HepG2 (cell line): ENCODE measurements around the gene USP7. TPM values are rescaled to one million over a fixed set of nuclear protein-coding genes. Genes with fewer than 3 reads are reported as not detected.

Experiments used
- AHR ChIP-seq: IDR thresholded peaks from 2 replicates; pipeline ENCODE4 v1.6.1; 2018; ENCODE audit warnings: missing genetic modification reagents, missing compliant biosample characterization
- ATM ChIP-seq: fragments of 450-650 bp; IDR thresholded peaks from 2 replicates; pipeline ENCODE4 v1.7.1; 2017; ENCODE audit warnings: mild to moderate bottlenecking, borderline replicate concordance
- LCORL ChIP-seq, 2 experiments: fragments of 450-650 bp in 1 of 2; sonication (generic) in 1 of 2; formaldehyde crosslinking in 1 of 2; IDR thresholded peaks; 2 replicates each; pipeline versions ENCODE4 v1.5.0 to v1.6.1; 2017 to 2020; ENCODE audit warnings: antibody characterized with exemption in 1 of 2, missing genetic modification reagents in 1 of 2
- PHF21A ChIP-seq: sonication (generic); formaldehyde crosslinking; IDR thresholded peaks from 2 replicates; pipeline ENCODE4 v1.5.0; 2020; ENCODE audit warnings: mild to moderate bottlenecking, missing genetic modification reagents
- RORA ChIP-seq: sonication (generic); formaldehyde crosslinking; IDR thresholded peaks from 2 replicates; pipeline ENCODE4 v1.5.0; 2020; ENCODE audit warnings: mild to moderate bottlenecking, missing genetic modification reagents, moderate library complexity
- YEATS2 ChIP-seq: sonication (generic); formaldehyde crosslinking; IDR thresholded peaks from 2 replicates; pipeline ENCODE4 v1.4.0; 2020; ENCODE audit warnings: missing genetic modification reagents, borderline replicate concordance
- ZNF296 ChIP-seq: sonication (generic); formaldehyde crosslinking; conservative IDR thresholded peaks from 2 replicates; pipeline ENCODE4 v1.5.0; 2020; ENCODE audit warnings: mild to moderate bottlenecking, missing genetic modification reagents
- ZNF607 ChIP-seq: sonication (generic); formaldehyde crosslinking; IDR thresholded peaks from 2 replicates; pipeline ENCODE4 v1.5.1; 2020; ENCODE audit warnings: missing genetic modification reagents, mild to moderate bottlenecking, borderline replicate concordance
- ZNF713 ChIP-seq: sonication (generic); formaldehyde crosslinking; IDR thresholded peaks from 2 replicates; pipeline ENCODE4 v1.4.0; 2020; ENCODE audit warnings: mild to moderate bottlenecking, missing genetic modification reagents
- polyA plus RNA-seq, 8 experiments: library from polyadenylated mRNA; depleted of rRNA in 3 of 8; stranded (reverse) in 7 of 8; unstranded in 1 of 8; fragments of >200 nt; fragmentation: Illumina TruSeq in 4 of 8; extraction: Trizol in 4 of 8; gene quantifications; 2 replicates each; pipeline versions ENCODE4 v1.2.1 to v1.2.3, GENCODE V29; 2011 to 2016; ENCODE audit warnings: low read depth in 4 of 8, missing spikeins in 1 of 8, mixed read lengths in 1 of 8; ENCODE audit not compliant: insufficient read depth in 1 of 8
- total RNA-seq, 5 experiments: library from RNA; depleted of rRNA; stranded (reverse); fragments of >200 nt; fragmentation: Illumina TruSeq; extraction: Trizol; gene quantifications; 2 replicates each; pipeline ENCODE4 v1.2.3, GENCODE V29; 2016; ENCODE audit warnings: low read depth in 1 of 5
- TF ChIP-seq, protein P1 (sequence below): sonication (generic); formaldehyde crosslinking; IDR thresholded peaks from 2 replicates; pipeline ENCODE4 v1.9.0; 2022; ENCODE audit warnings: missing genetic modification reagents, mild to moderate bottlenecking, borderline replicate concordance
- TF ChIP-seq, protein P2 (sequence below): sonication (generic); formaldehyde crosslinking; IDR thresholded peaks from 2 replicates; pipeline ENCODE4 v1.9.0; 2021; ENCODE audit warnings: missing genetic modification reagents, borderline replicate concordance
- TF ChIP-seq, protein P3 (sequence below): sonication (generic); formaldehyde crosslinking; IDR thresholded peaks from 2 replicates; pipeline ENCODE4 v1.5.1; 2020; ENCODE audit warnings: mild to moderate bottlenecking, missing genetic modification reagents, borderline replicate concordance
- TF ChIP-seq, protein P4 (sequence below): IDR thresholded peaks from 2 replicates; pipeline ENCODE4 v1.6.1; 2016; ENCODE audit warnings: mild to moderate bottlenecking
- TF ChIP-seq, protein P5 (sequence below): sonication (generic); formaldehyde crosslinking; IDR thresholded peaks from 2 replicates; pipeline ENCODE4 v1.4.0; 2020; ENCODE audit warnings: missing genetic modification reagents
- TF ChIP-seq, protein P6 (sequence below): sonication (generic); formaldehyde crosslinking; IDR thresholded peaks from 2 replicates; pipeline ENCODE4 v1.5.0; 2020; ENCODE audit warnings: mild to moderate bottlenecking, missing genetic modification reagents, borderline replicate concordance

USP7 gene
- total and polyA plus RNA-seq, 2 of the 13 experiments (the other 11 are each of a cell fraction or from before 2014, with no cell fraction given): 52.5 to 173 TPM

DNA sequence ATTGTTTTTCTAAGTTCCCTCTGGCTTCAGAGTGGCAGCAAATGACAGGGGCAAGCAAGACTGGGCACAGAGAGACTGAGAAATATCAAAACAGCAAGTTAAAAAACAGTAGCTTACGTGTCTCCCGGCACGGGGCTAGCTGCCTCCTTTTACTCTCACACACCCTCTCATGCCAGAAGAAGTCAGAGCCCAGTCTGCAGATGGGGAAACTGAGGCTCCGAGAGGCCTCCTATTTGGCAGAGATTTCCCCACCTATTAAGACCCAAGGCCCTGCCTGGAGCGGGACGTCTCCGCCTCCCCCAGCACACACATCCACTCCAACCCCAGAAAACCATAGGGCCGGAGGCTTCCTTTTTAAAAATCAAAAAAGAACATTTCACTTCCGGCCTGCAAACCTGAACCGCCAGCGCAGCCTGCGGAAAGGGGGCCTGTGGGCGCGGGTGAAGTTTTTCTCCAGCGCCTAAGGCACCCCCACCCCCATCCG, 95.7 kb downstream of the USP7 start (continued):
- TF ChIP-seq, protein P1, sequence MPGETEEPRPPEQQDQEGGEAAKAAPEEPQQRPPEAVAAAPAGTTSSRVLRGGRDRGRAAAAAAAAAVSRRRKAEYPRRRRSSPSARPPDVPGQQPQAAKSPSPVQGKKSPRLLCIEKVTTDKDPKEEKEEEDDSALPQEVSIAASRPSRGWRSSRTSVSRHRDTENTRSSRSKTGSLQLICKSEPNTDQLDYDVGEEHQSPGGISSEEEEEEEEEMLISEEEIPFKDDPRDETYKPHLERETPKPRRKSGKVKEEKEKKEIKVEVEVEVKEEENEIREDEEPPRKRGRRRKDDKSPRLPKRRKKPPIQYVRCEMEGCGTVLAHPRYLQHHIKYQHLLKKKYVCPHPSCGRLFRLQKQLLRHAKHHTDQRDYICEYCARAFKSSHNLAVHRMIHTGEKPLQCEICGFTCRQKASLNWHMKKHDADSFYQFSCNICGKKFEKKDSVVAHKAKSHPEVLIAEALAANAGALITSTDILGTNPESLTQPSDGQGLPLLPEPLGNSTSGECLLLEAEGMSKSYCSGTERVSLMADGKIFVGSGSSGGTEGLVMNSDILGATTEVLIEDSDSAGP: peak; percentile 30; the same call in 1 of the 2 replicates
- TF ChIP-seq LCORL (IDR thresholded peaks at IDR 0.05): no peak
- 0 out of 2 replicates have a peak, but pooled peaks have one; percentile 22 for TF ChIP-seq LCORL (CRISPR knock-in tag; IDR thresholded peaks at IDR 0.05)
- peak; percentile 45; the same call in 1 of the 2 replicates for TF ChIP-seq YEATS2
- TF ChIP-seq, protein P2, sequence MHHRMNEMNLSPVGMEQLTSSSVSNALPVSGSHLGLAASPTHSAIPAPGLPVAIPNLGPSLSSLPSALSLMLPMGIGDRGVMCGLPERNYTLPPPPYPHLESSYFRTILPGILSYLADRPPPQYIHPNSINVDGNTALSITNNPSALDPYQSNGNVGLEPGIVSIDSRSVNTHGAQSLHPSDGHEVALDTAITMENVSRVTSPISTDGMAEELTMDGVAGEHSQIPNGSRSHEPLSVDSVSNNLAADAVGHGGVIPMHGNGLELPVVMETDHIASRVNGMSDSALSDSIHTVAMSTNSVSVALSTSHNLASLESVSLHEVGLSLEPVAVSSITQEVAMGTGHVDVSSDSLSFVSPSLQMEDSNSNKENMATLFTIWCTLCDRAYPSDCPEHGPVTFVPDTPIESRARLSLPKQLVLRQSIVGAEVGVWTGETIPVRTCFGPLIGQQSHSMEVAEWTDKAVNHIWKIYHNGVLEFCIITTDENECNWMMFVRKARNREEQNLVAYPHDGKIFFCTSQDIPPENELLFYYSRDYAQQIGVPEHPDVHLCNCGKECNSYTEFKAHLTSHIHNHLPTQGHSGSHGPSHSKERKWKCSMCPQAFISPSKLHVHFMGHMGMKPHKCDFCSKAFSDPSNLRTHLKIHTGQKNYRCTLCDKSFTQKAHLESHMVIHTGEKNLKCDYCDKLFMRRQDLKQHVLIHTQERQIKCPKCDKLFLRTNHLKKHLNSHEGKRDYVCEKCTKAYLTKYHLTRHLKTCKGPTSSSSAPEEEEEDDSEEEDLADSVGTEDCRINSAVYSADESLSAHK (CRISPR knock-in tag): peak; percentile 65; the same call in 1 of the 2 replicates
- TF ChIP-seq, protein P3, sequence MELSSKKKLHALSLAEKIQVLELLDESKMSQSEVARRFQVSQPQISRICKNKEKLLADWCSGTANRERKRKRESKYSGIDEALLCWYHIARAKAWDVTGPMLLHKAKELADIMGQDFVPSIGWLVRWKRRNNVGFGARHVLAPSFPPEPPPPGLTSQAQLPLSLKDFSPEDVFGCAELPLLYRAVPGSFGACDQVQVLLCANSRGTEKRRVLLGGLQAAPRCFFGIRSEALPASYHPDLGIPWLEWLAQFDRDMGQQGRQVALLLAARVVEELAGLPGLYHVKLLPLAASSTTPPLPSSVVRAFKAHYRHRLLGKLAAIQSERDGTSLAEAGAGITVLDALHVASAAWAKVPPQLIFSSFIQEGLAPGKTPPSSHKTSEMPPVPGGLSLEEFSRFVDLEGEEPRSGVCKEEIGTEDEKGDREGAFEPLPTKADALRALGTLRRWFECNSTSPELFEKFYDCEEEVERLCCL: 0 out of 2 replicates have a peak, but pooled peaks have one; percentile 4
- TF ChIP-seq AHR (CRISPR knock-in tag): peak; percentile 7; the same call in 1 of the 2 replicates
- TF ChIP-seq, protein P4, sequence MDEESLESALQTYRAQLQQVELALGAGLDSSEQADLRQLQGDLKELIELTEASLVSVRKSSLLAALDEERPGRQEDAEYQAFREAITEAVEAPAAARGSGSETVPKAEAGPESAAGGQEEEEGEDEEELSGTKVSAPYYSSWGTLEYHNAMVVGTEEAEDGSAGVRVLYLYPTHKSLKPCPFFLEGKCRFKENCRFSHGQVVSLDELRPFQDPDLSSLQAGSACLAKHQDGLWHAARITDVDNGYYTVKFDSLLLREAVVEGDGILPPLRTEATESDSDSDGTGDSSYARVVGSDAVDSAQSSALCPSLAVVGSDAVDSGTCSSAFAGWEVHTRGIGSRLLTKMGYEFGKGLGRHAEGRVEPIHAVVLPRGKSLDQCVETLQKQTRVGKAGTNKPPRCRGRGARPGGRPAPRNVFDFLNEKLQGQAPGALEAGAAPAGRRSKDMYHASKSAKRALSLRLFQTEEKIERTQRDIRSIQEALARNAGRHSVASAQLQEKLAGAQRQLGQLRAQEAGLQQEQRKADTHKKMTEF: 0 out of 2 replicates have a peak, but pooled peaks have one; percentile 5
- TF ChIP-seq ZNF607 (CRISPR knock-in tag): 0 out of 2 replicates have a peak, but pooled peaks have one; percentile 21
- TF ChIP-seq, protein P5, sequence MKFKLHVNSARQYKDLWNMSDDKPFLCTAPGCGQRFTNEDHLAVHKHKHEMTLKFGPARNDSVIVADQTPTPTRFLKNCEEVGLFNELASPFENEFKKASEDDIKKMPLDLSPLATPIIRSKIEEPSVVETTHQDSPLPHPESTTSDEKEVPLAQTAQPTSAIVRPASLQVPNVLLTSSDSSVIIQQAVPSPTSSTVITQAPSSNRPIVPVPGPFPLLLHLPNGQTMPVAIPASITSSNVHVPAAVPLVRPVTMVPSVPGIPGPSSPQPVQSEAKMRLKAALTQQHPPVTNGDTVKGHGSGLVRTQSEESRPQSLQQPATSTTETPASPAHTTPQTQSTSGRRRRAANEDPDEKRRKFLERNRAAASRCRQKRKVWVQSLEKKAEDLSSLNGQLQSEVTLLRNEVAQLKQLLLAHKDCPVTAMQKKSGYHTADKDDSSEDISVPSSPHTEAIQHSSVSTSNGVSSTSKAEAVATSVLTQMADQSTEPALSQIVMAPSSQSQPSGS (CRISPR knock-in tag): no peak
- TF ChIP-seq RORA (CRISPR knock-in tag): peak; percentile 96; the same call in 1 of the 2 replicates
- TF ChIP-seq ZNF713 (CRISPR knock-in tag): 0 out of 2 replicates have a peak, but pooled peaks have one; percentile 42
- TF ChIP-seq, protein P6, sequence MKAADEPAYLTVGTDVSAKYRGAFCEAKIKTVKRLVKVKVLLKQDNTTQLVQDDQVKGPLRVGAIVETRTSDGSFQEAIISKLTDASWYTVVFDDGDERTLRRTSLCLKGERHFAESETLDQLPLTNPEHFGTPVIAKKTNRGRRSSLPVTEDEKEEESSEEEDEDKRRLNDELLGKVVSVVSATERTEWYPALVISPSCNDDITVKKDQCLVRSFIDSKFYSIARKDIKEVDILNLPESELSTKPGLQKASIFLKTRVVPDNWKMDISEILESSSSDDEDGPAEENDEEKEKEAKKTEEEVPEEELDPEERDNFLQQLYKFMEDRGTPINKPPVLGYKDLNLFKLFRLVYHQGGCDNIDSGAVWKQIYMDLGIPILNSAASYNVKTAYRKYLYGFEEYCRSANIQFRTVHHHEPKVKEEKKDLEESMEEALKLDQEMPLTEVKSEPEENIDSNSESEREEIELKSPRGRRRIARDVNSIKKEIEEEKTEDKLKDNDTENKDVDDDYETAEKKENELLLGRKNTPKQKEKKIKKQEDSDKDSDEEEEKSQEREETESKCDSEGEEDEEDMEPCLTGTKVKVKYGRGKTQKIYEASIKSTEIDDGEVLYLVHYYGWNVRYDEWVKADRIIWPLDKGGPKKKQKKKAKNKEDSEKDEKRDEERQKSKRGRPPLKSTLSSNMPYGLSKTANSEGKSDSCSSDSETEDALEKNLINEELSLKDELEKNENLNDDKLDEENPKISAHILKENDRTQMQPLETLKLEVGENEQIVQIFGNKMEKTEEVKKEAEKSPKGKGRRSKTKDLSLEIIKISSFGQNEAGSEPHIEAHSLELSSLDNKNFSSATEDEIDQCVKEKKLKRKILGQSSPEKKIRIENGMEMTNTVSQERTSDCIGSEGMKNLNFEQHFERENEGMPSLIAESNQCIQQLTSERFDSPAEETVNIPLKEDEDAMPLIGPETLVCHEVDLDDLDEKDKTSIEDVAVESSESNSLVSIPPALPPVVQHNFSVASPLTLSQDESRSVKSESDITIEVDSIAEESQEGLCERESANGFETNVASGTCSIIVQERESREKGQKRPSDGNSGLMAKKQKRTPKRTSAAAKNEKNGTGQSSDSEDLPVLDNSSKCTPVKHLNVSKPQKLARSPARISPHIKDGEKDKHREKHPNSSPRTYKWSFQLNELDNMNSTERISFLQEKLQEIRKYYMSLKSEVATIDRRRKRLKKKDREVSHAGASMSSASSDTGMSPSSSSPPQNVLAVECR (CRISPR knock-in tag): no peak
- TF ChIP-seq ATM: no peak
- TF ChIP-seq ZNF296 (CRISPR knock-in tag): peak; percentile 80; the same call in 1 of the 2 replicates
- peak; percentile 6; the same call in 1 of the 2 replicates for TF ChIP-seq PHF21A (CRISPR knock-in tag)
